Measurements from ENCODE around the gene DAPK1.

Gene DAPK1

DNA sequence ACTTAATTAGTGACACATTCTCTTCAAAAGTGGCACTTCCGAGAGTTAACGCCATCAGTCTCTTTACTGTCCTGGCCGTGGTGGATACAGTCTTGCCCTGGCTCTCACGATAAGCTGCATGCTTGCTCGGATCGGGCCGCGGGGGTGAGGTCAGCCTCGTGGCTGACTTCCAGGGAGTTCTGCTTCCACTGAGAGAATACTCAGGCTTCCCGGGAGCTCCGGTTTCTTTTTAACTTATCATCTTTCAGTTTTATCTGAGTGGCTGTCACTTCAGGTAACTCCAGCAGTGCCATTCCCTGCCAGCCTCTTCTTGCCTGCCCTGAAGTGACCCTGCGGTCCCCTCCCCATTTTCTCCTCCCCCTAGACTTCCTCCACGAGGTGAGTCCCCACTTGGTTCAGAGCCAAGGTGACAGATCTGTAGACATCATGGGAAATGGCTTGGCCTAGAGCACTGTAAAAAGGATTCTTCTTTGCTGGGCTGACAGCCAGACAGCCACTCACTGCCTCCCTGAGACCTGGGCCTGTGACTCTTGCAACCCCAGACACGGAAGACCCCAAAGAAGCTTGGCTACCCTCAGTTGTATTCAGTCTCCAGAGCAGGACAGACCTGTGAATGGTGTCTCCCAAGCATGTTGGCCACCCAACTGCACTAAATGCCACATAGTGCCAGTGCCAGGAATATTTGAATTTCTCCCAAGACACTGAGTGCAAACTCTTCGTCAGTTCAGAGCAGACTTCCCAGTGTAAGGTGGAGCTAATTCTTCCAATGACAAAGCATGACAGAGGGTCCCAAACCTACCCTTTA lies 95.1 kb downstream of the DAPK1 start:
- TF ChIP-seq, protein P1, sequence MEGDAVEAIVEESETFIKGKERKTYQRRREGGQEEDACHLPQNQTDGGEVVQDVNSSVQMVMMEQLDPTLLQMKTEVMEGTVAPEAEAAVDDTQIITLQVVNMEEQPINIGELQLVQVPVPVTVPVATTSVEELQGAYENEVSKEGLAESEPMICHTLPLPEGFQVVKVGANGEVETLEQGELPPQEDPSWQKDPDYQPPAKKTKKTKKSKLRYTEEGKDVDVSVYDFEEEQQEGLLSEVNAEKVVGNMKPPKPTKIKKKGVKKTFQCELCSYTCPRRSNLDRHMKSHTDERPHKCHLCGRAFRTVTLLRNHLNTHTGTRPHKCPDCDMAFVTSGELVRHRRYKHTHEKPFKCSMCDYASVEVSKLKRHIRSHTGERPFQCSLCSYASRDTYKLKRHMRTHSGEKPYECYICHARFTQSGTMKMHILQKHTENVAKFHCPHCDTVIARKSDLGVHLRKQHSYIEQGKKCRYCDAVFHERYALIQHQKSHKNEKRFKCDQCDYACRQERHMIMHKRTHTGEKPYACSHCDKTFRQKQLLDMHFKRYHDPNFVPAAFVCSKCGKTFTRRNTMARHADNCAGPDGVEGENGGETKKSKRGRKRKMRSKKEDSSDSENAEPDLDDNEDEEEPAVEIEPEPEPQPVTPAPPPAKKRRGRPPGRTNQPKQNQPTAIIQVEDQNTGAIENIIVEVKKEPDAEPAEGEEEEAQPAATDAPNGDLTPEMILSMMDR (IDR thresholded peaks at IDR 0.05): no peak

DNA sequence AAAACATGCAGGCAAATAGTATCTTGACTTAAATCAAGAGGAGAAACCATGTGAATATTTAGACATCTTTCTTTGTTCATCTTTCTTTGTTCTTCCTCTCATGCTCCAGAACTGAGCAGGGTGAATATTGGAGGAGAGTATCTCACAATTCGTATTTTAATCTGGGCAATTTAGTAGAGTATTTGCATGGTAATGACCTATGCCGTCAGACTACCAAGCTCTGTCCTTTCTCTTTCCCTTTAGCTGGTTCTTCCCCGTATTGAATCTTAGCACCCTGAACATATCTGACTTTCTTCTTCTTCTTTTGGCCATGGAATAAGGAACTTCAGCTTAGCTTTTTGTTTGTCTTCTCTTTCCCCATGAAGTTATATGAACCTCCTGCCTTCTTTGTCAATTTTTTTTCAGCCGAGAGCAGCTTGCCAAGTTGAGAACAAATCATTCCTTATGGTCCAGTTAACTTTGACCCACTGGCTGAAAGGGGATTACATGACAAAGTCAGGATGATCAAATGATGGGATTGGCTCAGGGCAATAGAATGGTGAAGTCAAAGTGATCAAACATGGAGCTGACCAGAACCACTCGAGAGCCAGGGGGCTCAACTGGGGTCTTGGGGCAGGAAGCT lies 95.8 kb downstream of the DAPK1 start:
- TF ChIP-seq, protein P1 (IDR thresholded peaks at IDR 0.05): no peak

DNA sequence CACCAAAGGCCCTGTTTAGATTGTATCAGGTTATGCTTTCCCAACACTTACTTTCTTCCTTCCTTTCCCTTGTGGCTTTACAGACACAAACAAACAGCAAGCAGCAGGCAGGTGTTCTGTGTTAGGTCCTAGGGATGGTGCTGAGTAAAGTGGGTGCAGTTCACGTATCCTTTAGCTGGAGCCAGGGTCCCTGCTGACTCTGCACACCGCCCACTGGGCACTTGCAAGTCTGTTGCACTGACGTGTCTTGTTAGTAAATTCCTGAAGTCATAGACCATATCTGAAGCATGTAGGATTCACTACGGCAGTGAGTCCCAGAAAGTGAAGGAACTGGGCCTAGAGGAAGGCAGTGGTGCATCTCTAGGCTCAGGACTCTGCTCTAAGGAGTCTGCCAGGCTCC lies 96.5 kb downstream of the DAPK1 start:
- TF ChIP-seq, protein P1 (IDR thresholded peaks at IDR 0.05): no peak

DNA sequence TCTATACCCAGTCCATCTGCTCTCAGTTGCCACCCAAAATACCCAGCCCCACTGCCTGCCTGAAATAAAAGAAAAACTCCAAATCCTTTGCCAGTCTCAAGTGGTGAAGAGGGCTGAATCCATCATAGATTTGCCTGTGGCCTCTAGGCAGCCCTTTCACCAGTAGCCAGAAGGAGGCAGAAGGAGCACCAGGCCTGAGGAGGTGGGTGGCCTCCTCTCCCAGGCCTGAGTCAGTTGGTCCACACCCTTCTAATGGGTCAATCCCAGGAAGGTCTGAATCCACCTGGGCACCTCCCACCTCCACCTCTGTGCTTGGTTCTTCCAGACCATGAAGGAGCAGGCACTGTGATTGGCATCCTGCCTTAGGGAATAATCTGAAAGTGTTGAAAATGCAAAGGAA lies 97.0 kb downstream of the DAPK1 start:
- TF ChIP-seq, protein P1 (IDR thresholded peaks at IDR 0.05): no peak

DNA sequence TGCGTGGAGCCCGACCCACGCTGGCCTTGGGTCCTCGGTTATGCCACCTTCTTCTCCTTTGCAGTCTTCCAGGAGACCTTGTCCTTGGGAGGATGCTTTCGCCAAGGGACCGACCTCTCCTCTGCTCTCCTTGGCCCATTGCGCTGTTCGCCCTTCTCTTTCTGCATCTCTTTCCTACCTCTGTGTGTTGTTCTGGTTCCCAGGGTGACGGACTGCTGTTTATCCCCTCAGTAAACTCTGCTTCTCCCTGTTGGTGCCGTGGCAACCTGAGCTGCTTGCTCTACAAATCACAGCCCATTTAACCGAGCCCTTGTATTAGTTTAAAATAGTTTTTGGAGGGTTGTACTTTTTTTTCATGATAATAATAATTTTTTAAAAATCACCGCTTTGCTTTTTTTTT lies 97.9 kb downstream of the DAPK1 start:
- TF ChIP-seq, protein P1 (IDR thresholded peaks at IDR 0.05): no peak

DNA sequence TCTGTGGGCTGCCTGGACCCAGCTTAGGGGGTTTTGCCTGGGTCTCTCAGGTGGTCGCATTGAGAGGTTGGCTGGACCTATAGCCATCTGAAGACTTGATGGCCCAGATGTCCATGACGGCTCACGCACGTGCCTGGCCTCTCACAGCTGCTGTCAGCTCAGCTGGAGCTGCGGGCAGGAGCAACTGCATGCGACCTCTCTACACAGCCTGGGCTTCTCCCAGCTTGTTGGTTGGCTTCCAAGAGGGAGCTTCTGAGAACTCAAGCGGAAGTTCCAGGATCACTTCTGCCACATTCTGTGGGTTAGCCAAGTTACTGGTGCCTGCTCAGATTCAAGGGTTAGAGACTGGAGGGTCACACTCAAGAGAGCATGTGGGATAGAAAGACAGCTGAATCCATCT lies 99.2 kb downstream of the DAPK1 start:
- TF ChIP-seq, protein P1 (IDR thresholded peaks at IDR 0.05): no peak

DNA sequence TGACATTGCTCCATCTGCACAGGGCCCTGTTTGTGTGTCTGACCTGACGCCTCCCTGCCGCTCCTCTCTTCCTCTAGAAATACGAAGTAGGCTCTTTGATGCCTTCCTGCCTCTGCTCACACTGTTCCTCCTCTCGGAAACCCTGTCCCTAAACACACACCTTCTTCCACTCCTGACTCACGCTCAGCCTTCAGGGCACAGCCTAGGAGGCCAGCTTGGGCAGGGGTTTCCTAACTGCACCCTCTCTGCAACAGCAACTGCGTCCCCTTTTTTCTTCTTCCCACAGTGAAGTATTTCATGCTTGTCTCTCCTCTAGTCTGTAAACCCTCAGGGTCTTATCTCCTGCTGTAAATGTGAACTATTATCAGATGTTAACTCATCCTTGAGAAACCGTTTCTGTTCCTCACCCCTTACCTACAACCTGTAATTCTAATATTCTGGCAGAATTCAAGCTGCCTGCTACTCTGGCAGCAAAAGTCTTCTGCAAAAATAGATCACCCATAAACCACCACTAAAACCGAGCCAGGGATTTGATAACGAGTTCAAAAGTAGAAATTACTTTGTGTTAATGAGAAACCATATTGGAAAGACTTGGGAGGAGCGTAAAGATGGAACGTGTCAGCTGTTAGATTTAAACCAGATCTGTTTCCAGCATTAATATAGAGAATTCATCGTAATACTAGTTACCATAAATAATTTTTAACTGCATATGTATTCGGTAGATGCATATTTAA lies 100.2 kb downstream of the DAPK1 start:
- TF ChIP-seq, protein P1 (IDR thresholded peaks at IDR 0.05): no peak

All from LNCAP (cell line).